Right lobe of liver (tissue), 6 donors: Measurements from ENCODE around the gene FAU. TPM values are rescaled to one million over a fixed set of nuclear protein-coding genes. Genes with fewer than 3 reads are reported as not detected.

ENCODE experiments used
- ATAC-seq, 4 donors: fragments of 200-7000 bp; cut with Tn5 transposase; one replicate each; pipeline ENCODE4 v1.9.1; 2020; ENCODE audit warnings: mild to moderate bottlenecking in 4 of 4, moderate library complexity in 4 of 4
- DNase-seq, 3 donors: peaks; one replicate each; pipeline ENCODE4 v3.0.0-alpha.2; 2020
- H3K27ac ChIP-seq, 3 donors: fragments of 200-600 bp; one replicate each; pipeline ENCODE4 v1.8.0; 2022
- H3K27me3 ChIP-seq, 2 donors: fragments of 200-600 bp; one replicate each; pipeline ENCODE4 v1.8.0; 2022
- H3K36me3 ChIP-seq, 4 donors: fragments of 200-600 bp; sonication (generic) in 1 of 4; one replicate each; pipeline versions ENCODE4 v1.5.1 to v1.8.0; 2017 to 2022; ENCODE audit warnings: control low read depth in 1 of 4
- H3K4me1 ChIP-seq, 4 donors: fragments of 200-600 bp; sonication (generic) in 1 of 4; one replicate each; pipeline versions ENCODE4 v1.5.1 to v1.8.0; 2017 to 2022; ENCODE audit warnings: control low read depth in 1 of 4
- H3K4me3 ChIP-seq, 3 donors: fragments of 200-600 bp; one replicate each; pipeline ENCODE4 v1.8.0; 2022
- H3K9me3 ChIP-seq, 4 donors: fragments of 200-600 bp; sonication (generic) in 1 of 4; one replicate each; pipeline versions ENCODE4 v1.5.1 to v1.8.0; 2017 to 2022; ENCODE audit warnings: control low read depth in 1 of 4
- POLR2A ChIP-seq: fragments of 450-650 bp; IDR thresholded peaks from one replicate; pipeline ENCODE4 v1.6.1; 2017; ENCODE audit warnings: antibody characterized with exemption, mild to moderate bottlenecking
- WGBS: methylation state at CpG from one replicate; pipeline ENCODE4 v1.1.6; 2018; ENCODE audit warnings: low coverage, low lambda C conversion rate; ENCODE audit not compliant: insufficient coverage; ENCODE audit errors: missing lambda C conversion rate; 5-methylcytosine and 5-hydroxymethylcytosine counted together
- intact Hi-C, 2 donors: fragments of 100-400 bp; cut with DNase I; formaldehyde crosslinking; loops; one replicate each; pipeline versions ENCODE4 v1.11.2 to v1.14.1; 2022
- total RNA-seq, 6 experiments: library from RNA; depleted of rRNA in 2 of 6; stranded (reverse); fragments of >200 nt in 2 of 6; fragmentation: NEBNext Ultra II Directional in 3 of 6; extraction: Animal tissue kit (Norgen Biotek cat#: 25700) in 3 of 6; gene quantifications; one replicate each; pipeline versions ENCODE4 v1.1.0 to v1.2.4, GENCODE V29; 2016 to 2023
- TF ChIP-seq, protein P1 (sequence below), 4 donors: fragments of 200-600 bp in 3 of 4; fragments of 450-650 bp in 1 of 4; IDR thresholded peaks; one replicate each; pipeline versions ENCODE4 v1.5.1 to v1.8.0; 2016 to 2022; ENCODE audit warnings: antibody characterized with exemption in 4 of 4, mild to moderate bottlenecking in 2 of 4
- donor health status: DM: no; HTN: yes; CAD: no.
- donor health status: DM: no; HTN: no; CAD: no.
- donor health status: DM: no; HTN: no; CAD: no.
- donor health status: DM: no; HTN: yes; CAD: no.
- donor health status: DM: no; HTN: yes; CAD: no.

The FAU gene
- total RNA-seq, 6 experiments from 2014 or later = 287 to 472 (median 343) TPM

DNA sequence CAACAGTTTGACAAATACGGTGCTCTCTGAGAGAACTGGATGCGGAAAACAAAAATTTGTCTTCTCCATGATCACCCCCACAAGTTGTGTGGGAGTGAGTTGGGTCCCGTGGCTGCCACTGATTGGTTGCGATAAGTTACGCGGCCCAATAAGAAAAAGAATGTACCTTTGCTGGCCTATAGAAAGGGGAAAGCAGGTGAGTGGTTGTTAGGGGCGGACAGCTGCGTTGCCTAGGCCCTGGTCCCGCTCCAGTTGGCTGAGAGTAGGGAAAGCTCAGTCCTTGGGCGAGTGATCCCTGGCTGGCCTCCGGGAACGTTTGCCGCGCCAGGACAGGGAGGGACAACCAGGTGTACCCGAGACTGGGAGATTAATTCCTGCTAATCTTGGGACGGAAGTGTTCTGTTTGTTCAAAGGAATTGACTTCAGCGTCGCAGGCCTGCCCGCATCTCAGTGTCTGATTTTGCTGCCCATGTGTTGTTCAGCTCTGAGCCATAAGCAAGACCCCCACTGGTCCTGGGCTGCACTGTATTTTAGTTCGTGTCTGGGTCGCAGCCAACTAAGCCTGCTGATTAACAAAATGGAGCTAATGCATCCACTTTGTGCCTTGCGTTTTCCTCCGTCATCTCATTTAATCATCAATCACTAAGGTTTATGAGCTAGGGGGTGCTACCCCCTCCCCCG is 13.2 kb upstream of the FAU start:
- Histone ChIP-seq H3K27me3 (no peaks in the 10 kb centered on the region), H3K27ac (peak overlapping the region; percentile 96 to 99 (median 97)), H3K9me3 (no peaks in the 10 kb centered on the region), H3K36me3 (peaks cover 0 to 29% (median 16%) of the 10 kb centered on the region in 4 donors), H3K4me1 (peaks cover 0 to 25% (median 11%) of the 10 kb centered on the region in 4 donors), H3K4me3 (peak overlapping the region; percentile 92 to 99 (median 99))
- TF ChIP-seq POLR2A = no peak
- TF ChIP-seq, protein P1, sequence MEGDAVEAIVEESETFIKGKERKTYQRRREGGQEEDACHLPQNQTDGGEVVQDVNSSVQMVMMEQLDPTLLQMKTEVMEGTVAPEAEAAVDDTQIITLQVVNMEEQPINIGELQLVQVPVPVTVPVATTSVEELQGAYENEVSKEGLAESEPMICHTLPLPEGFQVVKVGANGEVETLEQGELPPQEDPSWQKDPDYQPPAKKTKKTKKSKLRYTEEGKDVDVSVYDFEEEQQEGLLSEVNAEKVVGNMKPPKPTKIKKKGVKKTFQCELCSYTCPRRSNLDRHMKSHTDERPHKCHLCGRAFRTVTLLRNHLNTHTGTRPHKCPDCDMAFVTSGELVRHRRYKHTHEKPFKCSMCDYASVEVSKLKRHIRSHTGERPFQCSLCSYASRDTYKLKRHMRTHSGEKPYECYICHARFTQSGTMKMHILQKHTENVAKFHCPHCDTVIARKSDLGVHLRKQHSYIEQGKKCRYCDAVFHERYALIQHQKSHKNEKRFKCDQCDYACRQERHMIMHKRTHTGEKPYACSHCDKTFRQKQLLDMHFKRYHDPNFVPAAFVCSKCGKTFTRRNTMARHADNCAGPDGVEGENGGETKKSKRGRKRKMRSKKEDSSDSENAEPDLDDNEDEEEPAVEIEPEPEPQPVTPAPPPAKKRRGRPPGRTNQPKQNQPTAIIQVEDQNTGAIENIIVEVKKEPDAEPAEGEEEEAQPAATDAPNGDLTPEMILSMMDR (IDR thresholded peaks at IDR 0.05) = no peak
- intact Hi-C loops = loop anchor here in 1 of 2 donors (10.0 kb wide), 1 partner anchor 120 kb away; no protein-coding TSS in a partner anchor
- 4% methylated on average over 20 of the region's 24 CpGs for WGBS
- ATAC-seq (peak; percentile 80 to 86 (median 82)), DNase-seq (peak; percentile 95 to 98 (median 97))

DNA sequence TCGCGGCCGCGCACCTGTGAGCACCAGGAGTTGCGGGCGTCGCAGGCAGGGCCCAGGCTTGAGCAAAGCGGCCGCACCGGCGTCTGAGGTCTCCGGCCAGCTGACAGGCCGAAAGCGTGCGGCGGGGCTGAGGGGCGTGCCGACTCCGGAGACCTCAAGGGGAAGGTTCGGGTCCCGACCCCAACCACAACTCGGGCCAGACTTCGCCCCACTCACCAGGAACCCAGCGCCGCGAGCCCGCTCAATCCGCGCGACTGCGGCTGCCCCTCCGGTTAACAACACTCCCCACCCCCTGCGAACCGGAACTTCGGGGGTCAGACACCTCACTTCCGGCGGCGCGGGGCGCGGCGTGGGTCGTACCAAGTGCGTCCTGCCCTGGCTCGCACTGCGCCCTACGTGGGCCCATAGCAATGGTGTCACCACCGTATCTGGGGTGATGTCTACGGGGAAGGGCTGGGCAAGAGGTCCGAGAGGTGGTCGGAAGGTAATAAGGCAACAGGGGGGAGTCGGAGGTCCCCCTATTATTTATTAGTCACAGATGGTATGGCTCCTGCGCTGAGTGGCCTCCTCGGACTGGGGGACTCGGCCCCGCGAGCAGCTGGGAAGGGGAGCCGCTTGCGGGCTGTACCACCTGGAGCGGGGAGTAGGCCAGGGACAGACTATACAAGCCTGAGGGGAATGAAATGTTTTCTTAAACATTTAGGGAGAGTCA is 12.5 kb upstream of the FAU start, which contains the start of gene SYVN1:
Gene SYVN1, minus strand, starts transcription at position 280 of the 712 bp plus-strand sequence. CDS start 918 bp downstream, outside the sequence.
- intact Hi-C loops = loop anchor here in 1 of 2 donors (10.0 kb wide), 1 partner anchor 120 kb away; no protein-coding TSS in a partner anchor
- peak; percentile 83 to 90 (median 86) for ATAC-seq
- no peaks in the 10 kb centered on the region for H3K27me3 ChIP-seq
- H3K9me3 ChIP-seq = no peaks in the 10 kb centered on the region
- peaks cover 0 to 25% (median 11%) of the 10 kb centered on the region in 4 donors for H3K4me1 ChIP-seq
- WGBS = under 1% methylated on average over 27 of the region's 60 CpGs
- TF ChIP-seq, protein P1 (IDR thresholded peaks at IDR 0.05) = no peak
- TF ChIP-seq POLR2A = peak; percentile 97
- peak; percentile 94 to 96 (median 95) for DNase-seq
- H3K36me3 ChIP-seq = peaks cover 4 to 36% (median 21%) of the 10 kb centered on the region in 4 donors
- peak within 1 kb of the TSS; percentile 96 to 99 (median 97) for H3K27ac ChIP-seq
- H3K4me3 ChIP-seq = peak within 1 kb of the TSS; percentile 92 to 99 (median 99)

- 0% methylated on average over 9 of the region's 20 CpGs for WGBS
- intact Hi-C loops = loop anchor here in 1 of 2 donors (10.0 kb wide), 1 partner anchor 121 kb away; no protein-coding TSS in a partner anchor
Observed at GRCh38 chr11:65133724-65134123, 11.8 kb upstream of the FAU start.

More at GRCh38 chr11:65133724-65134123, 11.8 kb upstream of the FAU start:
- H3K27ac ChIP-seq = peak overlapping the region; percentile 96 to 99 (median 97)
- H3K27me3 ChIP-seq = no peaks in the 10 kb centered on the region
- no peaks in the 10 kb centered on the region for H3K9me3 ChIP-seq
- ATAC-seq = peak in 2 of 4 donors; percentile 1 to 30
- peaks cover 7 to 43% (median 27%) of the 10 kb centered on the region in 4 donors for H3K36me3 ChIP-seq
- no peak for TF ChIP-seq POLR2A
- TF ChIP-seq, protein P1 (IDR thresholded peaks at IDR 0.05) = no peak
- H3K4me3 ChIP-seq = peak overlapping the region; percentile 92 to 99 (median 99)
- peak; percentile 40 to 79 (median 71) for DNase-seq
- H3K4me1 ChIP-seq = peaks cover 0 to 25% (median 11%) of the 10 kb centered on the region in 4 donors
